Mesendoderm (in vitro differentiated cells): ENCODE data around the gene PCDHA6.

Experiments
- DNase-seq: peaks from one replicate; pipeline ENCODE4 v3.0.0; 2013
- H2AK5ac ChIP-seq: 2 replicates; pipeline ENCODE4 v1.6.1; 2013; ENCODE audit warnings: low read length, inconsistent platforms
- H2BK120ac ChIP-seq: 2 replicates; pipeline ENCODE4 v1.6.1; 2013; ENCODE audit warnings: low read depth, mild to moderate bottlenecking, low read length, moderate library complexity, mixed read lengths
- H2BK15ac ChIP-seq: replicated peaks from 2 replicates; pipeline ENCODE4 v1.6.1; 2013; ENCODE audit warnings: low read depth, mild to moderate bottlenecking, moderate library complexity
- H2BK5ac ChIP-seq: 2 replicates; pipeline ENCODE4 v1.6.1; 2013; ENCODE audit warnings: low read length, inconsistent platforms
- H3K18ac ChIP-seq: 2 replicates; pipeline ENCODE4 v1.6.1; 2013; ENCODE audit warnings: mild to moderate bottlenecking, low read length, mixed read lengths
- H3K23ac ChIP-seq: one replicate; pipeline ENCODE4 v1.6.1; 2013; ENCODE audit warnings: low read length
- H3K27ac ChIP-seq: 2 replicates; pipeline ENCODE4 v1.5.1; 2013; ENCODE audit warnings: low read depth, mild to moderate bottlenecking, inconsistent platforms, low read length, moderate library complexity
- H3K27me3 ChIP-seq: 2 replicates; pipeline ENCODE4 v1.6.1; 2013; ENCODE audit warnings: low read length, control low read depth, mild to moderate bottlenecking, inconsistent platforms; ENCODE audit not compliant: insufficient read depth, poor library complexity
- H3K36me3 ChIP-seq: 2 replicates; pipeline ENCODE4 v1.6.1; 2013; ENCODE audit warnings: low read length, inconsistent platforms; ENCODE audit not compliant: control insufficient read depth, insufficient read depth
- H3K4ac ChIP-seq: one replicate; pipeline ENCODE4 v1.6.1; 2013; ENCODE audit warnings: low read depth, mild to moderate bottlenecking, low read length, moderate library complexity
- H3K4me1 ChIP-seq: 2 replicates; pipeline ENCODE4 v1.6.1; 2013; ENCODE audit warnings: low read depth, low read length, inconsistent platforms; ENCODE audit not compliant: control insufficient read depth
- H3K4me2 ChIP-seq: 2 replicates; pipeline ENCODE4 v1.6.1; 2013; ENCODE audit warnings: low read length
- H3K4me3 ChIP-seq: 2 replicates; pipeline ENCODE4 v1.5.1; 2013; ENCODE audit warnings: mild to moderate bottlenecking, low read length
- H3K56ac ChIP-seq: one replicate; pipeline ENCODE4 v1.6.1; 2013; ENCODE audit warnings: low read length
- H3K79me1 ChIP-seq: 2 replicates; pipeline ENCODE4 v1.6.1; 2013; ENCODE audit warnings: low read length, inconsistent platforms
- H3K79me2 ChIP-seq: 2 replicates; pipeline ENCODE4 v1.6.1; 2013; ENCODE audit warnings: mild to moderate bottlenecking, low read length; ENCODE audit not compliant: control insufficient read depth, insufficient read depth
- H3K9ac ChIP-seq: 2 replicates; pipeline ENCODE4 v1.6.1; 2013; ENCODE audit warnings: low read length, inconsistent platforms
- H4K5ac ChIP-seq: one replicate; pipeline ENCODE4 v1.6.1; 2013; ENCODE audit warnings: low read length
- H4K8ac ChIP-seq: one replicate; pipeline ENCODE4 v1.6.1; 2013; ENCODE audit warnings: low read depth, mild to moderate bottlenecking, control low read depth, low read length, moderate library complexity
- WGBS: extraction: QIAGEN DNeasy Blood & Tissue Kit; methylation state at CpG from one replicate; pipeline ENCODE4 v1.1.7; 2013; ENCODE audit warnings: low lambda C conversion rate, missing lambda C conversion rate; ENCODE audit not compliant: insufficient coverage; ENCODE audit errors: extremely low coverage; 5-methylcytosine and 5-hydroxymethylcytosine counted together

The PCDHA6 gene

GRCh38 chr5:140877262-140877581 is 49.5 kb downstream of the PCDHA6 start:
- Histone ChIP-seq H4K5ac (no peak overlapping the region), H3K4ac (no peak overlapping the region), H2BK15ac (no peak overlapping the region), H3K4me2 (no peak overlapping the region), H3K4me1 (no peaks in the 10 kb centered on the region), H3K18ac (no peak overlapping the region), H3K79me1 (peaks cover 2% of the 10 kb centered on the region), H3K27ac (no peak overlapping the region), H4K8ac (no peak overlapping the region), H3K23ac (no peak overlapping the region), H2BK5ac (no peak overlapping the region), H2BK120ac (no peak overlapping the region), H3K4me3 (no peak overlapping the region), H3K79me2 (no peaks in the 10 kb centered on the region), H3K36me3 (no peaks in the 10 kb centered on the region), H3K56ac (no peak overlapping the region), H2AK5ac (no peak overlapping the region), H3K27me3 (no peaks in the 10 kb centered on the region), H3K9ac (no peak overlapping the region)
- no CpG with 5 or more reads among the region's 37 CpGs for WGBS
- no peak for DNase-seq
